IMR-90 (cell line): ENCODE data around the gene DRAXIN. TPM values are rescaled to one million over a fixed set of nuclear protein-coding genes. Genes with fewer than 3 reads are reported as not detected.

ENCODE experiments used
- ATAC-seq: fragments of 200-7000 bp; cut with Tn5 transposase; 2 replicates; pipeline ENCODE4 v1.9.1; 2020; ENCODE audit warnings: low read depth, mild to moderate bottlenecking, moderate library complexity
- BruUV-seq: library from RNA; stranded (reverse); fragments of 400-500 nt; replicated peaks from 2 replicates; lab custom pipeline; 2021; lab: Mats Ljungman, UMichigan
- CTCF ChIA-PET: fragments of 300-600 bp; formaldehyde crosslinking; extraction: SDS; loops from one replicate; lab custom pipeline; 2021; ENCODE audit warnings: antibody characterized with exemption; lab: Yijun Ruan, JAX
- POLR2A ChIA-PET: fragments of 300-600 bp; sonication (Branson Sonifier 250); formaldehyde crosslinking; loops from one replicate; lab custom pipeline; 2022; ENCODE audit warnings: antibody characterized with exemption; ENCODE audit not compliant: unreplicated experiment; lab: Charles Lee
- DNase-seq: peaks from one replicate; pipeline ENCODE4 v3.0.0; 2013
- H2AFZ ChIP-seq: replicated peaks from 2 replicates; pipeline ENCODE3; 2013; ENCODE audit warnings: low read length, mild to moderate bottlenecking; ENCODE audit not compliant: poor library complexity
- H2AK5ac ChIP-seq: 2 replicates; pipeline ENCODE4 v1.6.1; 2013; ENCODE audit warnings: low read depth, low read length, inconsistent platforms
- H2AK9ac ChIP-seq: replicated peaks from 2 replicates; pipeline ENCODE3; 2013; ENCODE audit warnings: mild to moderate bottlenecking, low read depth, low read length, moderate library complexity; ENCODE audit not compliant: poor library complexity
- H2BK120ac ChIP-seq: 2 replicates; pipeline ENCODE4 v1.6.1; 2013; ENCODE audit warnings: low read depth, low read length, inconsistent platforms
- H2BK15ac ChIP-seq: 3 replicates; pipeline ENCODE4 v1.6.1; 2013; ENCODE audit warnings: low read depth, low read length, inconsistent platforms
- H2BK20ac ChIP-seq: 2 replicates; pipeline ENCODE4 v1.6.1; 2013; ENCODE audit warnings: low read depth, mild to moderate bottlenecking, inconsistent platforms, low read length, moderate library complexity
- H2BK5ac ChIP-seq: 2 replicates; pipeline ENCODE4 v1.6.1; 2013; ENCODE audit warnings: mild to moderate bottlenecking, low read depth, low read length, inconsistent platforms; ENCODE audit not compliant: poor library complexity, severe bottlenecking
- H3K14ac ChIP-seq: replicated peaks from 2 replicates; pipeline ENCODE4 v1.6.1; 2013; ENCODE audit warnings: low read depth, low read length, inconsistent platforms
- H3K18ac ChIP-seq: 2 replicates; pipeline ENCODE4 v1.6.1; 2013; ENCODE audit warnings: low read depth, low read length, control low read depth
- H3K23ac ChIP-seq: 2 replicates; pipeline ENCODE4 v1.6.1; 2013; ENCODE audit warnings: low read depth, low read length, inconsistent platforms
- H3K27ac ChIP-seq: 2 replicates; pipeline ENCODE4 v1.5.1; 2013; ENCODE audit warnings: mild to moderate bottlenecking, control low read depth, low read length; ENCODE audit not compliant: insufficient read depth
- H3K27me3 ChIP-seq: 2 replicates; pipeline ENCODE4 v1.6.1; 2013; ENCODE audit warnings: low read length; ENCODE audit not compliant: control insufficient read depth, insufficient read depth
- H3K36me3 ChIP-seq: 2 replicates; pipeline ENCODE4 v1.6.1; 2013; ENCODE audit warnings: low read length, mixed read lengths; ENCODE audit not compliant: control insufficient read depth, insufficient read depth
- H3K4ac ChIP-seq: 2 replicates; pipeline ENCODE4 v1.6.1; 2013; ENCODE audit warnings: low read depth, low read length, inconsistent platforms
- H3K4me1 ChIP-seq: 2 replicates; pipeline ENCODE4 v1.6.1; 2013; ENCODE audit warnings: low read length, mixed read lengths; ENCODE audit not compliant: control insufficient read depth, insufficient read depth
- H3K4me2 ChIP-seq: 2 replicates; pipeline ENCODE4 v1.6.1; 2013; ENCODE audit warnings: low read depth, mild to moderate bottlenecking, control low read depth, low read length, moderate library complexity
- H3K4me3 ChIP-seq: 2 replicates; pipeline ENCODE4 v1.5.1; 2013; ENCODE audit warnings: low read depth, mild to moderate bottlenecking, control low read depth, low read length, moderate library complexity; ENCODE audit not compliant: insufficient read depth
- H3K56ac ChIP-seq: 2 replicates; pipeline ENCODE4 v1.6.1; 2013; ENCODE audit warnings: low read length, inconsistent platforms; ENCODE audit not compliant: insufficient read depth; ENCODE audit errors: extremely low read depth
- H3K79me1 ChIP-seq, 2 experiments: 2 replicates each; pipeline ENCODE4 v1.6.1; 2013; ENCODE audit warnings: low read length in 2 of 2, inconsistent platforms in 1 of 2, low read depth in 1 of 2
- H3K9ac ChIP-seq: 2 replicates; pipeline ENCODE4 v1.6.1; 2013; ENCODE audit warnings: low read depth, low read length, control low read depth
- H3K9me1 ChIP-seq: 2 replicates; pipeline ENCODE4 v1.6.1; 2013; ENCODE audit warnings: low read length, inconsistent platforms; ENCODE audit not compliant: insufficient read depth
- H3K9me3 ChIP-seq: 2 replicates; pipeline ENCODE4 v1.6.1; 2013; ENCODE audit warnings: low read length; ENCODE audit not compliant: control insufficient read depth, insufficient read depth
- H4K20me1 ChIP-seq: 2 replicates; pipeline ENCODE4 v1.6.1; 2013; ENCODE audit warnings: low read length, inconsistent platforms; ENCODE audit not compliant: insufficient read depth
- H4K5ac ChIP-seq: 2 replicates; pipeline ENCODE4 v1.6.1; 2013; ENCODE audit warnings: mild to moderate bottlenecking, low read depth, low read length, control low read depth
- H4K8ac ChIP-seq, 2 experiments: 2 replicates each; pipeline ENCODE4 v1.6.1; 2013; ENCODE audit warnings: low read depth in 2 of 2, low read length in 2 of 2, control low read depth in 1 of 2, inconsistent platforms in 1 of 2
- H4K91ac ChIP-seq: 2 replicates; pipeline ENCODE4 v1.6.1; 2013; ENCODE audit warnings: low read depth, low read length, inconsistent platforms; ENCODE audit not compliant: insufficient read depth
- BHLHE40 ChIP-seq: fragments of 150-350 bp; IDR thresholded peaks from 2 replicates; pipeline ENCODE4 v1.6.1; 2016; ENCODE audit warnings: mild to moderate bottlenecking, low read depth, low read length
- CHD1 ChIP-seq: IDR thresholded peaks from 2 replicates; pipeline ENCODE4 v1.6.1; 2012; ENCODE audit warnings: low read depth, low read length, improper control_type of control experiment
- MAFK ChIP-seq: IDR thresholded peaks from 2 replicates; pipeline ENCODE4 v1.6.1; 2012; ENCODE audit warnings: low read depth, low read length, improper control_type of control experiment
- MAZ ChIP-seq: IDR thresholded peaks from 2 replicates; pipeline ENCODE4 v1.6.1; 2012; ENCODE audit warnings: low read depth, mild to moderate bottlenecking, low read length, improper control_type of control experiment, moderate library complexity, borderline replicate concordance
- POLR2A ChIP-seq: IDR thresholded peaks from 2 replicates; pipeline ENCODE4 v1.6.1; 2012; ENCODE audit warnings: mild to moderate bottlenecking, low read depth, low read length
- RAD21 ChIP-seq: IDR thresholded peaks from 2 replicates; pipeline ENCODE4 v1.6.1; 2012; ENCODE audit warnings: low read length, improper control_type of control experiment
- WGBS, 2 experiments: methylation state at CpG; one replicate each; pipeline versions ENCODE4 v1.1.5 to v1.1.7; 2013; ENCODE audit warnings: missing lambda C conversion rate in 2 of 2; ENCODE audit not compliant: insufficient read length in 1 of 2; ENCODE audit errors: extremely low coverage in 2 of 2; 5-methylcytosine and 5-hydroxymethylcytosine counted together
- dilution Hi-C: fragments of 300-500 bp; cut with HindIII; formaldehyde crosslinking; loops from one replicate; pipeline ENCODE4 v1.14.3; 2018; ENCODE audit warnings: low sequenced_read_pairs; ENCODE audit not compliant: unreplicated experiment
- in situ Hi-C: fragments of 300-500 bp; cut with MboI; formaldehyde crosslinking; loops from 3 replicates; pipeline ENCODE4 v1.14.3; 2019; ENCODE audit warnings: low sequenced_read_pairs, inconsistent platforms, mixed read lengths
- intact Hi-C: fragments of 100-400 bp; cut with micrococcal nuclease; formaldehyde crosslinking; loops from 2 replicates; pipeline ENCODE4 v1.10.0; 2022
- polyA plus RNA-seq, 3 experiments: library from polyadenylated mRNA; depleted of rRNA; stranded (reverse); fragments of >200 nt; gene quantifications; 2 replicates each; pipeline ENCODE4 v1.2.3, GENCODE V29; 2012; ENCODE audit warnings: low replicate concordance in 1 of 3
- total RNA-seq: library from RNA; depleted of rRNA; stranded (reverse); fragments of >200 nt; gene quantifications from 2 replicates; pipeline ENCODE4 v1.2.3, GENCODE V29; 2012

The DRAXIN gene
- total and polyA plus RNA-seq, 2 of the 4 experiments (the other 2 are of a cell fraction), result under 0.01 to 0.02 TPM

DNA sequence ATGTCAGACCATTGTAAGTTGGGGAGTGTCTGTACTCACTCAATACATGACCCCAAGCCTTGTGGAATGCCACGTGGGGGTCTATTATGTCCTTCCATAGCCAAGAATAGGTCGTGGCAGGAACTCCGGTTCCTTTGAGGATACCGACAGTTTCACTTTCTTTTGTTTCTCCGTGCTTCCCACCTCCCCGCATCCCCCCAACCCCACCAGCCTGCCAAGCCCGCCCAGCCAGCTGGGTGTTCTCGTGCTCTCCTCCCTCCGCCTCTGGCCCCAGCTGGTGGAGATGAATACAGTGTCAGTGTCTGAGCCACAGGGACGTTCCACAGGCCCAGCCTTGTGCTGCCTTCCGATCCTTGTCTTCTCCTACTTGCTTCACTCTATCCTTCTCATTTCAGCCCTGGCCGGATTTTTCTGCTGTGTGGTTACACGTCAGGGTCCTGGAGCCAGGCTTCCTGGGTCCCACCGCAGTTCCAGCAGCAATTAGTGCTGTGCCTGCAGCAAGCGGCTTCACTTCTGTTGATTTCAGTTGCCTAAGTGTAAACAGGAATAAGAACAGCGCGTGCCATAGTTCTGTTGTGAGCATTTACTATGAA lies 40.3 kb downstream of the DRAXIN start:
- H3K36me3 ChIP-seq, result no peaks in the 10 kb centered on the region
- peak overlapping the region; percentile 90; the same call in 1 of the 2 replicates for H2BK20ac ChIP-seq
- TF ChIP-seq CHD1 (no peak), MAFK (no peak), MAZ (peak; percentile 37; the same call in 1 of the 2 replicates), POLR2A (no peak), BHLHE40 (0 out of 2 replicates have a peak, but pooled peaks have one; percentile 2), RAD21 (no peak)
- peak overlapping the region; percentile 49 for H3K4me3 ChIP-seq
- no TSS peak for BruUV-seq
- WGBS, 2 experiments, result 0% methylated on average over 2 of the region's 17 CpGs; no CpG with 5 or more reads in 1 of the 2 experiments
- dilution Hi-C loops (no loop called here), in situ Hi-C loops (no loop called here), intact Hi-C loops (loop anchor here (10.0 kb wide), 1 partner anchor 457 kb away; the partner anchor contains the start of gene UBIAD1)
- H4K5ac ChIP-seq, result peak overlapping the region; percentile 91
- peaks cover 13% of the 10 kb centered on the region for H3K4me1 ChIP-seq
- peak overlapping the region; percentile 91 for H2AFZ ChIP-seq
- H2AK9ac ChIP-seq, result no peak overlapping the region
- H2AK5ac ChIP-seq, result no peak overlapping the region; the same call in 1 of the 2 replicates
- H3K9me3 ChIP-seq, result no peaks in the 10 kb centered on the region
- peak overlapping the region; percentile 50 to 96 for H4K8ac ChIP-seq
- H3K23ac ChIP-seq, result peak overlapping the region; percentile 94
- peak overlapping the region; percentile 82 for H3K18ac ChIP-seq
- H3K14ac ChIP-seq, result peak overlapping the region; percentile 91
- H4K20me1 ChIP-seq, result no peaks in the 10 kb centered on the region
- ATAC-seq (peak; percentile 63), DNase-seq (peak; percentile 70)
- peak overlapping the region; percentile 79; the same call in 1 of the 3 replicates for H2BK15ac ChIP-seq
- peak overlapping the region; percentile 92 for H3K4me2 ChIP-seq
- peak overlapping the region; percentile 79 for H3K9ac ChIP-seq
- H3K27me3 ChIP-seq, result no peaks in the 10 kb centered on the region
- H3K79me1 ChIP-seq, result 0 out of 4 replicates have a peak, but pooled peaks cover 0 to 2% of the 10 kb centered on the region in 2 experiments
- H3K27ac ChIP-seq, result peak overlapping the region; percentile 73
- peak overlapping the region; percentile 88 for H3K4ac ChIP-seq
- peak overlapping the region; percentile 91 for H2BK120ac ChIP-seq
- H2BK5ac ChIP-seq, result peak overlapping the region; percentile 72
- H3K9me1 ChIP-seq, result peaks cover 13% of the 10 kb centered on the region
- peak overlapping the region; percentile 40; the same call in 1 of the 2 replicates for H3K56ac ChIP-seq
- H4K91ac ChIP-seq, result peak overlapping the region; percentile 64
- ChIA-PET POLR2A (interaction anchor here (0.5 kb wide), 1 partner anchor 154 kb away, joined by 3 read pairs; no protein-coding TSS in a partner anchor), CTCF (no interaction called here)
